M059J (cell line): ENCODE measurements around the gene PLPP2. TPM values are rescaled to one million over a fixed set of nuclear protein-coding genes. Genes with fewer than 3 reads are reported as not detected.

Source experiments
- DNase-seq: peaks from one replicate; pipeline ENCODE4 v3.0.0-alpha.2; 2012; ENCODE audit warnings: low read depth
- total RNA-seq: library from RNA; depleted of rRNA; stranded (reverse); fragments of >200 nt; shearing (Covaris generic); gene quantifications from 2 replicates; pipeline ENCODE4 v1.2.3, GENCODE V29; 2014

Gene PLPP2
- total RNA-seq, 1 experiment from 2014 or later, result 32.6 TPM

DNA sequence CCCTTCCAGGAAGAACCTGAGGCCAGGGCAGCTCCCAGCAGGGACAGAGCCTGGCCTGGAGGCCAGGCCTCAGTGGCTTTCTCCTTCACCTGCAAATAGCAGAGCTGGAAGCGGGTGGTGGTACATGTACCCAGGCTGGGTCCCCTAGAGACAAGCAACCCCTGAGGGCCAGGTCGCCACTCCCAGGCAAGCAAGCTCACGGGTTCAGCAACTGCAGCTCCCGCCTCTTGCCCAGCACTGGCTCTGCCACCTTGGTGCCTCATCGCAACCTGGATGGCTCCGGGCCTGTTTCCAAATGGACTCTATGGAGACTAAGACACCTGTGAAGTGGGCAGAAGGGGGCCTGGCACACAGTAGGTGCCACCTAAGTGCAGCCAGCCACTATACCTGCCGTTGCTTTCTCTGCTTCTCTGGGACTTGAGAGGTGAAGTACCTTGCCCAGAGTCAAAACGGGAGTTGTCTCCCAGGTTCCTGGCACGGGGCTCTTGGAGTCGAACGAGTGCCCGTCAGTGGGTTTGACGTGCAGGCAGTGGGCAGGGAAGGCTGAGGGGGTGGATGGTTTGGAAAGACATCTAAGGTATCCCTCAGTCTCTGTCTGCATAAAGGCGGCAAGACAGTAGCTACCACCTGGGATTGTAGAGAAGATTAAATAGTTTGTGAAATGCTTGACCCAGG is 2.4 kb upstream of the PLPP2 start:
- no peak for DNase-seq

- DNase-seq, result no peak
Observed at GRCh38 chr19:292951-293350, 1.7 kb upstream of the PLPP2 start.

- DNase-seq, result no peak
Observed at GRCh38 chr19:292281-292884, 1.2 kb upstream of the PLPP2 start.

- peak; percentile 8 for DNase-seq
Observed at GRCh38 chr19:291561-292280, 518 bp upstream of the PLPP2 start.

GRCh38 chr19:290372-291005 is 714 bp downstream of the PLPP2 start:
- peak; percentile 39 for DNase-seq

DNA sequence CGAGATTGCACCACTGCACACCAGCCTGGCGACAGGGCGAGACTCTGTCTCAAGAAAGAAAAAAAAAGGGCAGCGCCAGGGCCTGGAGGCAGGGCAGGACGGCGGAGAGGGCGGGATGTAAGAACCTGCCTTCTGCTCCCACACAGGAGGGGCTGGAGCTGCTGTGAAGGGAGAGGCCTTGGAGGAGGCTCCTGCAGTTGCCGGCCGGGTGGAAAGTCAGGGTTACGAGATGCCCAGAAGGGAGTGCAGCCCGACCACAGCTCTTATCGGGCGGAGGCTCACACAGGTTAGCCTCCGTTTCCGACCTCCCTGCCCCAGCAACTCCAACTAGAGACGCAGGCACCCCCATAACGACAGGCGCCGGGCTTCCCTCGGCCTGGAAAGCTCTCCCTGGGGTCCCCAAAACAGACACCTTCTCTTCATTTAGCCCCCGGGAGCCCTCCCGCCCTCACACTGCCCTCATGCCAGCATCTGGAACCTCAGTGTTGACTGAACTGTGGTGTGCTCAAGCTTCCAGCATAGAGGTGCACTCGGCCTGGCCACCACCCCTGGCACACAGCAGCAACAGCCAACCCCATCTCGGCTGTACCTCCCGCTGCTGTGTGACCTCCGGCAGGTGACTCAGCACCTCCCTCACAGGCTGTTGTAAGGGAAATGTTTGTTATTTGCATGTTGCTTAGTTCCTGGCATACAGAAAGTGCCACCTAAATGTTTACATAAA is 1.4 kb downstream of the PLPP2 start:
- DNase-seq, result peak; percentile 91

DNA sequence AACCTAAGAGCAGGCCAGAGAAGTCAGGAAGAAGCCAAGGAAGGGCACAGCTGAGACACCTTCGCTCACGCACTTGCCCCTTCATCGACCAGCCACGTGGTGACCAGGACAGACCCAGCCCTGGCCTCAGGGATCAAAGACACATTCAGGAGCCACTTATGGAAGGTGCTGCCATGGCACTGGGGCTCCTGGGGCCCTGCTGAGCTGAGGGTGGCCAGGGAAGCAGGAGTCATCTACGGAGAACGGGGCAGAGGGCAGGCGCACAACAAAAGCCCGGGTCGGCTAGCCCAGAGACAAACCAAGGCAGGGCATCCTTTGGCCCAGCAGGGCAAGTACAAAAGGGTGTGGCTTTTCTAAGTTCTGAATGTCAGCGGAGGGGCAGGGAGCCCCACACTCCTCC is 2.3 kb downstream of the PLPP2 start:
- no peak for DNase-seq

DNA sequence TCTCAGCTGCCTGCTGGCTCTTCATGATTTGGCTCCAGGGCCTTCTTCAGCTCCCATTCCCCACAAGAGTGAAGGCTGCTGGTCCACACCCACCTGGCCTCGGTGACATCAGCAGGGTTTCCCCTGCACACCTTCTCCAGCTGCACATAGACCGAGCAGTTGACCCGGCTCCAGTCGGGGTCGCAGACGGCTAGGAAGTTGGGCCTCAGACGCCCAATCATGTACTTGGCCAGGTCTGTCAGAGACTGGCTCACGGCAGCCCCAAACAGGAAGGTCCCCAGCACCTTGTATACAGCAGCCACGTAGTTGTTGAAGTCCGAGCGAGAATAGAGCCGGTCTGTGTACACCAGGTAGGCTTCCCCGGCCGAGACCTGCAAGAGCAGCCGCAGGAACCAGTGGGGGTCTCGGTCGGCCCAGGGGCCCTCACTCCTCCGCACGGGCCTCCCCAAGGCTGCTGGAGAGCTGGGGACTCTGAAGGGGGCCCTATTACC is 3.8 kb downstream of the PLPP2 start:
- no peak for DNase-seq

DNA sequence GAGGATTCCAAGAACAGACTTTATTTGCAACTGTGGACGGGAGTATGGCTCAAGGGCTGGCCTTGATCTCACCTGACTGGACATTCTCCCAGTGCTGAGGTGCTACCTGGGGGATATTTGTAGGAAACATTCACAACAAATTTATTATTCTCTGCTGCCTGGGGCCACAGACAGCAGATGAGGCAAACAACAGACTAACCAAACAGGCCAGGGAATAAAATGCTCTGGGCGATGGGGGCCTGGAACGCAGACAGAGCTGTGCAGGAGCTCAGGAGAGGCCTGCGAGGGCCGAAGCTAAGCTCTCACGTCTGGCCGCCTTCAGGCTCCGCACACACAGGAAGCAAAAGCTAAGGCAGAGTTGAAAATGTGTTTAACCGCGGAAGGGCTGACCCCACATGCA is 7.8 kb downstream of the PLPP2 start:
- no peak for DNase-seq

GRCh38 chr19:282501-282900 is 8.7 kb downstream of the PLPP2 start:
- no peak for DNase-seq

GRCh38 chr19:281992-282391 is 9.2 kb downstream of the PLPP2 start:
- DNase-seq, result no peak

GRCh38 chr19:281156-281853 is 9.9 kb downstream of the PLPP2 start:
- DNase-seq, result no peak

GRCh38 chr19:280541-281009 is 10.6 kb downstream of the PLPP2 start:
- DNase-seq, result no peak

DNA sequence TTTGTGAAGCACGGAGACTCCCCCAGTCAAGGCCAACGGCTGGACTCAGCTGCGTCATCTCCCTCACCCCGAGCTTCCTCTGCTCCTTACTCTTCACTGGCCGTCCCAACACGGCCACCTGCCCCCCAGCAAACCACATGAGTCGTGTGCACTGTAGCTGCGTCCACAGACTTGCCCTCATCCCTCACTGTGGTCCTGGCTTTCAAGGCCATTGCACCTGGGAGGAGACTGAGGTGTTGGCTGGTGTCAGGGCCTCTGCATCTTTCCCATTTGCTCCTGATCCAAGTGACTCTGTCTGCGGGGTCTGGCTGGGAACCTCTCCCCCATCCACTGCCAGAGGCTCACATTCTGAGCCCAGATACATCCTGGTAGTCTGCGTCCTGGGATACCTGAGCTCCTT is 11.5 kb downstream of the PLPP2 start:
- no peak for DNase-seq

DNA sequence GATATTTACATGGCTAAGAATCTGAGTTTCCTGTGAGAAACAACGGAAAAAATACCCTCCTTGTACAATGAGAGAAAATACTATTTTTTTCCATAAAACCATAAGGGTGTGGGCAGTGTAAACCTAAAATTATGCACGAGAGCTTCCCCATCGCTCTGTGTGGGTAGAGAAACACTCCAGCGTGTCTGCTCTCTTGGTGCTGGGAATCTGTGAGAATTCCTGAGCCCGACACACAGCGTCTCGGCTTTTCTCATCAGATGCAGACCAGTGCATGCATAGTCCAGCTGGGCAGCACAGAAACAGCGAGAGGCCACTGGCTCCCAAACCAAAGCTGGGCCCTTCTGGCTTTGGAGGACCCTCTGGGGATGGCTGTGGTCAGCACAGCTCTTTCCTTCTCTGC is 12.0 kb downstream of the PLPP2 start:
- DNase-seq, result no peak

GRCh38 chr19:277581-278165 is 13.5 kb downstream of the PLPP2 start:
- peak; percentile 44 for DNase-seq

GRCh38 chr19:277131-277530 is 14.1 kb downstream of the PLPP2 start:
- DNase-seq, result no peak

DNA sequence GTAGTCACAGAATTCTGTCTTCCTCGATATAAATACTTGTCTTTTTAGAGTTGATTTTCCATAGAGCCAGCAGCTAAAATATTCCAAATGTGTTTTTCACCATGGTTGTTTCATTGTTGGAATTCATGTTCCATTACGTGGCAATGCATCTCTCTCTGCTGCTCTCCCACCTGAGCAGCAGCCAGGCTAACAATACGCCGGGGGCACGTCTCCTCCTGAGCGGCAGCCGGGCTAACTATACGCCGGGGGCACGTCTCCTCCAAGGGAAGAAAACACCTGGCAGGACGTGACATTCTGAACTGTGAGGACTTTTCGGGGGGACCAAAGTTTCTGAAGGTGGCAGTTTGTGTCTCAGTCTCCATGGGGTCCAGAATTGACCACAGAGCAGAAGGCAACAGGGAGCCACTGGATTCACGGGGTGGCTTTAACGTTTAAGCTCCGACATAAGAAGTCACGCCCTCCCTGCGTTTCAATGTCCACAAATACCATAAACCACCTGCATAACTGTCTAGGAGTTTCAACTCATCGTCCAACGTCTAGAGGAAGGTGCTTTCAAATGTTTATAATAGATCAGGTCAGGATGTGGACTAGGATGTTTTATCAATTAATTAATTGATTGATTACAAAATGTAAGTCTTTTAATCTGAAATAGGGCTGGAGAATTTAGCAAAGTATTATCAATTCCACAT is 15.1 kb downstream of the PLPP2 start:
- DNase-seq, result no peak

GRCh38 chr19:275000-275399 is 16.2 kb downstream of the PLPP2 start:
- DNase-seq, result no peak

DNA sequence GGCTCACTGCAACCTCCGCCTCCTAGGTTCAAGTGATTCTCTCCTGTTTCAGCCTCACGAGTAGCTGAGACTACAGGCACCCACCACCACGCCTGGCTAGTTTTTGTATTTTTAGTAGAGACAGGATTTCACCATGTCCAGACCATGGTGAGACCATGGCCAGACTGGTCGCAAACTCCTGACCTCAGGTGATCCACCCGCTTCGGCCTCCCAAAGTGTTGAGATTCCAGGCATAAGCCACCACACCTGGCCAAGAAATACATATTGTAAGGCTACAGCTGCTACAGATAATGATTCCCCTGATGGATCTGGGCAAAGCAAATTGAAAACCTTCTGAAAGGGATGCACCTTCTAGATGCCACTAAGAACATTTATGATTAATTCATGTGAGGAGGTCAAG is 17.8 kb downstream of the PLPP2 start:
- DNase-seq, result no peak
